ENCODE data around the gene CD22.
"Not testable (repeated sequence)": the region's sequence is repeated elsewhere in the genome, so short reads cannot be mapped to it uniquely, and the experiment has no call there.

The CD22 gene

DNA sequence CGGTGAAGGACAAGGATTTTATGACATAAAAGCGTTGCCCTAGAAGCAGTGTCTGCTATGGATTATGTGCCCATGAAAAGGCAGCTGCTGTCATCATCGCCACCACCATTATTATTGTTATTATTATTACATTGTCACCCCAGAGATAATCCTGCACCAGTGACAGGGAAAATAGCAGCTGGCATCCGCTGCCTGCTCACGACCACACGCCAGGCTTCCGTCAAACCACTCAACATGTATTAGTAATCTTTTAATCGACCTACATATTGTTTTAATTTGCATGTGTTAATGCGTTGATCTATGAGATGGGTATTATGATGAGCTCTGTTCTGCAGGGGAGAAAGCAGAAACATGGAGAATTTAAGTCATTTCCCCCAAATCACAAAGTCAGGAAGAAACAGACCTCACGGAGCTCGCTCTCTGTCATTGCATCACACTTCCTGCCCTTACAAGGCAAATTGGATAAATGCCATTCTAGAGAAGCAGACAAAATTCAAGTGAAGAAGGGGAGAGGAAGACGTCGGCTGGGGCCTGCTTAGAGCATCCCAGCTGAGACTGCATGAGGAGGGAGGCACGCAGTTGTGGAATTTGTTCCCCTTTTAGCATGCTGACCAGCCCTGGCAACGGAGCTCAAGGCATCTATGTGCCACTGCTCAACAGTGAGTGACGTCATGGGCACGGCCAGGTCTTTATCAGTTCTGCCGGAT is 29.0 kb downstream of the CD22 start, which contains the start of gene FFAR3:
Gene FFAR3, plus strand, starts transcription at position 594 of the 707 bp plus-strand sequence. CDS start 431 bp downstream, outside the sequence.
- TF ChIP-seq, protein P1, sequence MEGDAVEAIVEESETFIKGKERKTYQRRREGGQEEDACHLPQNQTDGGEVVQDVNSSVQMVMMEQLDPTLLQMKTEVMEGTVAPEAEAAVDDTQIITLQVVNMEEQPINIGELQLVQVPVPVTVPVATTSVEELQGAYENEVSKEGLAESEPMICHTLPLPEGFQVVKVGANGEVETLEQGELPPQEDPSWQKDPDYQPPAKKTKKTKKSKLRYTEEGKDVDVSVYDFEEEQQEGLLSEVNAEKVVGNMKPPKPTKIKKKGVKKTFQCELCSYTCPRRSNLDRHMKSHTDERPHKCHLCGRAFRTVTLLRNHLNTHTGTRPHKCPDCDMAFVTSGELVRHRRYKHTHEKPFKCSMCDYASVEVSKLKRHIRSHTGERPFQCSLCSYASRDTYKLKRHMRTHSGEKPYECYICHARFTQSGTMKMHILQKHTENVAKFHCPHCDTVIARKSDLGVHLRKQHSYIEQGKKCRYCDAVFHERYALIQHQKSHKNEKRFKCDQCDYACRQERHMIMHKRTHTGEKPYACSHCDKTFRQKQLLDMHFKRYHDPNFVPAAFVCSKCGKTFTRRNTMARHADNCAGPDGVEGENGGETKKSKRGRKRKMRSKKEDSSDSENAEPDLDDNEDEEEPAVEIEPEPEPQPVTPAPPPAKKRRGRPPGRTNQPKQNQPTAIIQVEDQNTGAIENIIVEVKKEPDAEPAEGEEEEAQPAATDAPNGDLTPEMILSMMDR (IDR thresholded peaks at IDR 0.05; ENCODE audit: low read depth, low read length): no peak
- no peak for DNase-seq (ENCODE audit: extremely low read depth, low read depth)

DNA sequence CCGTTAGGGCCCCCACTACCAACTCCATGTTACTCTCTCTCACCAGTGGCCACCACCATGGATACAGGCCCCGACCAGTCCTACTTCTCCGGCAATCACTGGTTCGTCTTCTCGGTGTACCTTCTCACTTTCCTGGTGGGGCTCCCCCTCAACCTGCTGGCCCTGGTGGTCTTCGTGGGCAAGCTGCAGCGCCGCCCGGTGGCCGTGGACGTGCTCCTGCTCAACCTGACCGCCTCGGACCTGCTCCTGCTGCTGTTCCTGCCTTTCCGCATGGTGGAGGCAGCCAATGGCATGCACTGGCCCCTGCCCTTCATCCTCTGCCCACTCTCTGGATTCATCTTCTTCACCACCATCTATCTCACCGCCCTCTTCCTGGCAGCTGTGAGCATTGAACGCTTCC is 29.8 kb downstream of the CD22 start:
- DNase-seq (ENCODE audit: extremely low read depth, low read depth): not testable (repeated sequence)

DNA sequence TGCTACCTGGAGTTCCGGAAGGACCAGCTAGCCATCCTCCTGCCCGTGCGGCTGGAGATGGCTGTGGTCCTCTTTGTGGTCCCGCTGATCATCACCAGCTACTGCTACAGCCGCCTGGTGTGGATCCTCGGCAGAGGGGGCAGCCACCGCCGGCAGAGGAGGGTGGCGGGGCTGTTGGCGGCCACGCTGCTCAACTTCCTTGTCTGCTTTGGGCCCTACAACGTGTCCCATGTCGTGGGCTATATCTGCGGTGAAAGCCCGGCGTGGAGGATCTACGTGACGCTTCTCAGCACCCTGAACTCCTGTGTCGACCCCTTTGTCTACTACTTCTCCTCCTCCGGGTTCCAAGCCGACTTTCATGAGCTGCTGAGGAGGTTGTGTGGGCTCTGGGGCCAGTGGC is 30.4 kb downstream of the CD22 start:
- DNase-seq (ENCODE audit: extremely low read depth, low read depth): not testable (repeated sequence)

DNA sequence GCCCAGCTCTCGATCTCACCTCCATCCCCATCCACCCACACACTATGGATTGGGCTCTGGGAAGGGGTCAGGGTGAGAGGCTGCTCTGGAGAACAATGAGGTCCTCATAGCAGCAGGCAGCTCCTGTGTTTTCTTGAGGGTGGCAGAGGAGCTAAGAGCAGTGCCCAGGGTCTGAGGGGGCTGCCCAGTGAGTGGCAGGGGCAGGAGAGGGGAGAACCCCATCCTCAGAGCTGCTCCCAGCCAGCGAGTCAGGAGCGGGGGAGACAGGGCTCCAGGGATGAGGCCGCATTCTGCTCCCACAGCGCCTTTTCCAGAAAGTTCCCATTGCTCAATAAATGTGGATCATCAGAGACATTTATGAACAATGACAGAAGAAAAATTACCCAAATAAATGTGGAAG is 31.1 kb downstream of the CD22 start:
- DNase-seq (ENCODE audit: extremely low read depth, low read depth): not testable (repeated sequence)

DNA sequence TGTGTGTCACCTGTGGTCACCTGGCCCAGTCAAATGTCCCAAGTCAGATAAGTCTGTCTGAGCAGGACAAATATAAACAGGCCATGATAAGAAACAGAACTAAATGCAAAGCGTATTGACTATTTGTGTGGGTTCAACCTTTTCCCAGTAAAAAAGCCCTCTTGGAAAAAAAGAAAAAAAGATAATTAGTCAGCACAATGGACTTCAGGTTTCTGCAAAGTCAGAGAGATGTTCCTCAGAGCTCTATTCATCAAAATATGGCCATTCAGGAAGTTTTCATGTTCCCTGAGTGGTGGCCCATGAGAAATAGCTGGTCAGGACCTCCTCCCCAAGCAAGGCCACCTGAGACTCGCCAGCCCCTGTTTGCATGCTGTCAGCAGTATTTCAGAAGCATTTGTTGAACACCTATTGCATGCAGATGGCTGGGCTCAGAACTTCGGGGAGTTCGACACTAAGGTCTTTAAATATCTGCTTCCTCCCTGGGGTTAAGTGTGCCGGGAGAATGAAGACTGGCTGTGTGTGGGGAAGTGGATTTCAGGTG is 32.0 kb downstream of the CD22 start:
- DNase-seq (ENCODE audit: extremely low read depth, low read depth): no peak

DNA sequence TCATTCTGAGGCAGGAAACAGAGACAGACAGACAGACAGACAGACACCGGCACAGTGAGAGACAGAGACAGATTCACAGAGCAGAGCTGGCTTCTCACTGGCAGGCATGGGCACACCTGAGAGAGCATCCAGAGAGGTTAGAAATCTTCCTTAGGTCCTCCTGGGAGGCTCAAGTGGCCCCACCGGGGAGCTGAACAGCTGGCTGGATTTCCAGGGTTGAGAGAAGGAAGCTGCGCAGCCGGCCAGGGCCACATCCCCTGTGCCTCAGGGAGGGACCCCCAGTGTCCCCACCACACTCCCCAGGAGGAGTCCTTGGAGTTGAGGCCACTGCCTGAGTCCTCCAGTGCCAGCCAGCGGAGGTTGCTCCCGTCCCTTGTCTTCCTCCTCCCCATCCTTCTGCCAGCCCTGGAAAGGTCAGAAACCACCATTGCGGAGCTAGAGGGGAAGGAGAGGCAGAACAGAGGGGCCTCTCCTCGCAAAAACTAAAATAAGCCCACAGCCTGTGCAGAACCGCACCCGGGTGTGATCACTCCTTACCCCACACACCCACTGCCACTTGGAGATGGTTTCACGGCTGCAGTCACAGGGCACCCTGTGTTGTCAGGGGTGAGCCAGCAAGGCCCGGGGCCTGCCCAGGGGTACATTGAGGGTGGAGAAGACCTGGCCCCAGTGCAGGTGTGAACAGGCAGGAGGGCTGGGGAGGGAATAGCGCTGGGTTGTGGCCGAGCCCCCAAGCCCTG is 33.4 kb downstream of the CD22 start:
- no peak for DNase-seq (ENCODE audit: extremely low read depth, low read depth)
- TF ChIP-seq, protein P1 (IDR thresholded peaks at IDR 0.05; ENCODE audit: low read depth, low read length): no peak

More for the DNA sequence above, 32.0 kb downstream of the CD22 start:
- TF ChIP-seq, protein P1 (IDR thresholded peaks at IDR 0.05; ENCODE audit: low read depth, low read length): no peak

DNA sequence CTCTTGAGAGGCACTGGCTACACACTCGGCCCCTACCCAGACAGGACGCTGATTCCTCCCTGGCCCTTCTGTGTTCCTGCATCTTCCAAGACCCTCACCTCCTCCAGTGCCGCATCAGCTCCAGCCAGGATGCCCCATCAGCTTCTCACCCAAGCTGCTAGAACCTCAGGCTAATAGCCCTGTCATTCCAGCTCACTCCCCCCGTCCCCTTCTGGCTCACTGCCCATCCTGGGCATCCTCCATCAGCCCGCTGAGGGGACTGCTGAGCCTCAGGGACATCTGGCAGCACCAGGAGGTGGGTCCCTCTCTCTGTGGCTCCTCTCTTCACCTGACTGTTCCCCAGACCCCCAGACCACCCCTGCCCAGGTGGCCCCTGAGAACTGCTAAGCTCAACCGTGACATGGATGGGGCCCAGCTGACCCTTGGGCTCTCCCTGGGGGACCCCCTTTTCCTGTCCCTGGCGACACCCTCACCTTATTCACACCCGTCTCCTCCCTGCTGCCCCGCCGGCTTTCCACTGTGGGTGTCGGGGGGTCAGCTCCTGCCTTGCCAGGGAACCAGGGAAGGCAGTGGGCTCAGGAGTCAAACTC is 34.1 kb downstream of the CD22 start:
- no peak for DNase-seq (ENCODE audit: extremely low read depth, low read depth)
- TF ChIP-seq, protein P1 (IDR thresholded peaks at IDR 0.05; ENCODE audit: low read depth, low read length): no peak

DNA sequence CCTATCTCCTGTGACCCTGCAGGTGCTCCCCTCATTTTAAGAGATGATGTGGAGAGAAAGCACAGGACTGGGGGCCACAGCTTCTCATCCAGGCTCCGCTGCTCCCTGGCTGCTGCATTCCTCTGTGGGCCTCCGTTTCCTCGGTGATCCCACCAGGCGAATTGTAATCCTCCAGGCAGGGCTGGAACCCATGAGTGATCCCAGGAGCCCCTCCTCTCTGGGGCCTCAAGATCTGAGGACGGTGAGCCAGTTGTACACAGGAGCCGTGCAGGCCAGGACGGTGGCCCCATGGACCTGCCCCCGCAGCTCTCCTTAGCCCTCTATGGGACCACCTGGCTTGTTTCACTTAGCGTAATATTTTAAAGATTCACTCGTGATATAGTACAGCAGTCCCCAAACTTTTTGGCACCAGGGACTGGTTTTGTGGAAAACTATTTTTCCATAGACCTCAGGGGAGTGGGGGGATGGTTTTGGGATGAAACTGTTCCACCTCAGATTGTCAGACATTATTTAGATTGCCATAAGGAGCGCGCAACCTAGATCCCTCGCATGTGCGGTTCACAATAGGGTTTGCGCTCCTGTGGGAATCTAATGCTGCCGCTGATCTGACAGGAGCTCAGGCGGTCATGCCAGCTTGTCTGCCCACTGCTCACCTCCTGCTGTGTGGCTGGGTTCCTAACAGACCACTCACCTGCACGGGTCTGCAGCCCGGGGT is 34.9 kb downstream of the CD22 start:
- TF ChIP-seq, protein P1 (IDR thresholded peaks at IDR 0.05; ENCODE audit: low read depth, low read length): no peak
- DNase-seq (ENCODE audit: extremely low read depth, low read depth): no peak
